ENCODE data around the gene FBXO21.

- TF ChIP-seq POLR2AphosphoS5 (IDR thresholded peaks at IDR 0.05; ENCODE audit: low read depth) (no peak; the same call in 1 of the 2 replicates), JUNB (IDR thresholded peaks at IDR 0.05; ENCODE audit: unreplicated experiment) (no peak), CTCF (conservative IDR thresholded peaks at IDR 0.05; ENCODE audit: low read depth in 2 of 2) (no peak), CREB1 (CRISPR knock-in tag; IDR thresholded peaks at IDR 0.05; ENCODE audit: low read depth) (no peak), EZH2 (IDR thresholded peaks at IDR 0.05; ENCODE audit: low read depth, unreplicated experiment) (no peak), NANOG (IDR thresholded peaks at IDR 0.05; ENCODE audit: borderline replicate concordance) (no peak), ZNF114 (CRISPR knock-in tag; IDR thresholded peaks at IDR 0.05) (no peak), EZH2phosphoT487 (IDR thresholded peaks at IDR 0.05; ENCODE audit: unreplicated experiment) (no peak), ETS1 (IDR thresholded peaks at IDR 0.05) (no peak), ZNF331 (CRISPR knock-in tag; IDR thresholded peaks at IDR 0.05; ENCODE audit: low read depth) (no peak), STAT1 (IDR thresholded peaks at IDR 0.05; ENCODE audit: unreplicated experiment) (no peak)
- TF ChIP-seq, protein P1, sequence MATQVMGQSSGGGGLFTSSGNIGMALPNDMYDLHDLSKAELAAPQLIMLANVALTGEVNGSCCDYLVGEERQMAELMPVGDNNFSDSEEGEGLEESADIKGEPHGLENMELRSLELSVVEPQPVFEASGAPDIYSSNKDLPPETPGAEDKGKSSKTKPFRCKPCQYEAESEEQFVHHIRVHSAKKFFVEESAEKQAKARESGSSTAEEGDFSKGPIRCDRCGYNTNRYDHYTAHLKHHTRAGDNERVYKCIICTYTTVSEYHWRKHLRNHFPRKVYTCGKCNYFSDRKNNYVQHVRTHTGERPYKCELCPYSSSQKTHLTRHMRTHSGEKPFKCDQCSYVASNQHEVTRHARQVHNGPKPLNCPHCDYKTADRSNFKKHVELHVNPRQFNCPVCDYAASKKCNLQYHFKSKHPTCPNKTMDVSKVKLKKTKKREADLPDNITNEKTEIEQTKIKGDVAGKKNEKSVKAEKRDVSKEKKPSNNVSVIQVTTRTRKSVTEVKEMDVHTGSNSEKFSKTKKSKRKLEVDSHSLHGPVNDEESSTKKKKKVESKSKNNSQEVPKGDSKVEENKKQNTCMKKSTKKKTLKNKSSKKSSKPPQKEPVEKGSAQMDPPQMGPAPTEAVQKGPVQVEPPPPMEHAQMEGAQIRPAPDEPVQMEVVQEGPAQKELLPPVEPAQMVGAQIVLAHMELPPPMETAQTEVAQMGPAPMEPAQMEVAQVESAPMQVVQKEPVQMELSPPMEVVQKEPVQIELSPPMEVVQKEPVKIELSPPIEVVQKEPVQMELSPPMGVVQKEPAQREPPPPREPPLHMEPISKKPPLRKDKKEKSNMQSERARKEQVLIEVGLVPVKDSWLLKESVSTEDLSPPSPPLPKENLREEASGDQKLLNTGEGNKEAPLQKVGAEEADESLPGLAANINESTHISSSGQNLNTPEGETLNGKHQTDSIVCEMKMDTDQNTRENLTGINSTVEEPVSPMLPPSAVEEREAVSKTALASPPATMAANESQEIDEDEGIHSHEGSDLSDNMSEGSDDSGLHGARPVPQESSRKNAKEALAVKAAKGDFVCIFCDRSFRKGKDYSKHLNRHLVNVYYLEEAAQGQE (IDR thresholded peaks at IDR 0.05; ENCODE audit: unreplicated experiment): no peak
- TF ChIP-seq, protein P2, sequence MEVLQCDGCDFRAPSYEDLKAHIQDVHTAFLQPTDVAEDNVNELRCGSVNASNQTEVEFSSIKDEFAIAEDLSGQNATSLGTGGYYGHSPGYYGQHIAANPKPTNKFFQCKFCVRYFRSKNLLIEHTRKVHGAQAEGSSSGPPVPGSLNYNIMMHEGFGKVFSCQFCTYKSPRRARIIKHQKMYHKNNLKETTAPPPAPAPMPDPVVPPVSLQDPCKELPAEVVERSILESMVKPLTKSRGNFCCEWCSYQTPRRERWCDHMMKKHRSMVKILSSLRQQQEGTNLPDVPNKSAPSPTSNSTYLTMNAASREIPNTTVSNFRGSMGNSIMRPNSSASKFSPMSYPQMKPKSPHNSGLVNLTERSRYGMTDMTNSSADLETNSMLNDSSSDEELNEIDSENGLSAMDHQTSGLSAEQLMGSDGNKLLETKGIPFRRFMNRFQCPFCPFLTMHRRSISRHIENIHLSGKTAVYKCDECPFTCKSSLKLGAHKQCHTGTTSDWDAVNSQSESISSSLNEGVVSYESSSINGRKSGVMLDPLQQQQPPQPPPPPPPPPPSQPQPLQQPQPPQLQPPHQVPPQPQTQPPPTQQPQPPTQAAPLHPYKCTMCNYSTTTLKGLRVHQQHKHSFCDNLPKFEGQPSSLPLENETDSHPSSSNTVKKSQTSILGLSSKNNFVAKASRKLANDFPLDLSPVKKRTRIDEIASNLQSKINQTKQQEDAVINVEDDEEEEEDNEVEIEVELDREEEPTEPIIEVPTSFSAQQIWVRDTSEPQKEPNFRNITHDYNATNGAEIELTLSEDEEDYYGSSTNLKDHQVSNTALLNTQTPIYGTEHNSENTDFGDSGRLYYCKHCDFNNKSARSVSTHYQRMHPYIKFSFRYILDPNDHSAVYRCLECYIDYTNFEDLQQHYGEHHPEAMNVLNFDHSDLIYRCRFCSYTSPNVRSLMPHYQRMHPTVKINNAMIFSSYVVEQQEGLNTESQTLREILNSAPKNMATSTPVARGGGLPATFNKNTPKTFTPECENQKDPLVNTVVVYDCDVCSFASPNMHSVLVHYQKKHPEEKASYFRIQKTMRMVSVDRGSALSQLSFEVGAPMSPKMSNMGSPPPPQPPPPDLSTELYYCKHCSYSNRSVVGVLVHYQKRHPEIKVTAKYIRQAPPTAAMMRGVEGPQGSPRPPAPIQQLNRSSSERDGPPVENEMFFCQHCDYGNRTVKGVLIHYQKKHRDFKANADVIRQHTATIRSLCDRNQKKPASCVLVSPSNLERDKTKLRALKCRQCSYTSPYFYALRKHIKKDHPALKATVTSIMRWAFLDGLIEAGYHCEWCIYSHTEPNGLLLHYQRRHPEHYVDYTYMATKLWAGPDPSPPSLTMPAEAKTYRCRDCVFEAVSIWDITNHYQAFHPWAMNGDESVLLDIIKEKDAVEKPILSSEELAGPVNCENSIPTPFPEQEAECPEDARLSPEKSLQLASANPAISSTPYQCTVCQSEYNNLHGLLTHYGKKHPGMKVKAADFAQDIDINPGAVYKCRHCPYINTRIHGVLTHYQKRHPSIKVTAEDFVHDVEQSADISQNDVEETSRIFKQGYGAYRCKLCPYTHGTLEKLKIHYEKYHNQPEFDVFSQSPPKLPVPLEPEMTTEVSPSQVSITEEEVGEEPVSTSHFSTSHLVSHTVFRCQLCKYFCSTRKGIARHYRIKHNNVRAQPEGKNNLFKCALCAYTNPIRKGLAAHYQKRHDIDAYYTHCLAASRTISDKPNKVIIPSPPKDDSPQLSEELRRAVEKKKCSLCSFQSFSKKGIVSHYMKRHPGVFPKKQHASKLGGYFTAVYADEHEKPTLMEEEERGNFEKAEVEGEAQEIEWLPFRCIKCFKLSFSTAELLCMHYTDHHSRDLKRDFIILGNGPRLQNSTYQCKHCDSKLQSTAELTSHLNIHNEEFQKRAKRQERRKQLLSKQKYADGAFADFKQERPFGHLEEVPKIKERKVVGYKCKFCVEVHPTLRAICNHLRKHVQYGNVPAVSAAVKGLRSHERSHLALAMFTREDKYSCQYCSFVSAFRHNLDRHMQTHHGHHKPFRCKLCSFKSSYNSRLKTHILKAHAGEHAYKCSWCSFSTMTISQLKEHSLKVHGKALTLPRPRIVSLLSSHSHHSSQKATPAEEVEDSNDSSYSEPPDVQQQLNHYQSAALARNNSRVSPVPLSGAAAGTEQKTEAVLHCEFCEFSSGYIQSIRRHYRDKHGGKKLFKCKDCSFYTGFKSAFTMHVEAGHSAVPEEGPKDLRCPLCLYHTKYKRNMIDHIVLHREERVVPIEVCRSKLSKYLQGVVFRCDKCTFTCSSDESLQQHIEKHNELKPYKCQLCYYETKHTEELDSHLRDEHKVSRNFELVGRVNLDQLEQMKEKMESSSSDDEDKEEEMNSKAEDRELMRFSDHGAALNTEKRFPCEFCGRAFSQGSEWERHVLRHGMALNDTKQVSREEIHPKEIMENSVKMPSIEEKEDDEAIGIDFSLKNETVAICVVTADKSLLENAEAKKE (CRISPR knock-in tag; IDR thresholded peaks at IDR 0.05): no peak
Observed at GRCh38 chr12:117141097-117141898, 49.0 kb downstream of the FBXO21 start.
